Measurements from ENCODE around the gene PLA2G6. TPM values are rescaled to one million over a fixed set of nuclear protein-coding genes. Genes with fewer than 3 reads are reported as not detected.

Gene PLA2G6, protein sequence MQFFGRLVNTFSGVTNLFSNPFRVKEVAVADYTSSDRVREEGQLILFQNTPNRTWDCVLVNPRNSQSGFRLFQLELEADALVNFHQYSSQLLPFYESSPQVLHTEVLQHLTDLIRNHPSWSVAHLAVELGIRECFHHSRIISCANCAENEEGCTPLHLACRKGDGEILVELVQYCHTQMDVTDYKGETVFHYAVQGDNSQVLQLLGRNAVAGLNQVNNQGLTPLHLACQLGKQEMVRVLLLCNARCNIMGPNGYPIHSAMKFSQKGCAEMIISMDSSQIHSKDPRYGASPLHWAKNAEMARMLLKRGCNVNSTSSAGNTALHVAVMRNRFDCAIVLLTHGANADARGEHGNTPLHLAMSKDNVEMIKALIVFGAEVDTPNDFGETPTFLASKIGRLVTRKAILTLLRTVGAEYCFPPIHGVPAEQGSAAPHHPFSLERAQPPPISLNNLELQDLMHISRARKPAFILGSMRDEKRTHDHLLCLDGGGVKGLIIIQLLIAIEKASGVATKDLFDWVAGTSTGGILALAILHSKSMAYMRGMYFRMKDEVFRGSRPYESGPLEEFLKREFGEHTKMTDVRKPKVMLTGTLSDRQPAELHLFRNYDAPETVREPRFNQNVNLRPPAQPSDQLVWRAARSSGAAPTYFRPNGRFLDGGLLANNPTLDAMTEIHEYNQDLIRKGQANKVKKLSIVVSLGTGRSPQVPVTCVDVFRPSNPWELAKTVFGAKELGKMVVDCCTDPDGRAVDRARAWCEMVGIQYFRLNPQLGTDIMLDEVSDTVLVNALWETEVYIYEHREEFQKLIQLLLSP
- total RNA-seq, result 10 to 100 TPM; 31.5 to 32.2 TPM

DNA sequence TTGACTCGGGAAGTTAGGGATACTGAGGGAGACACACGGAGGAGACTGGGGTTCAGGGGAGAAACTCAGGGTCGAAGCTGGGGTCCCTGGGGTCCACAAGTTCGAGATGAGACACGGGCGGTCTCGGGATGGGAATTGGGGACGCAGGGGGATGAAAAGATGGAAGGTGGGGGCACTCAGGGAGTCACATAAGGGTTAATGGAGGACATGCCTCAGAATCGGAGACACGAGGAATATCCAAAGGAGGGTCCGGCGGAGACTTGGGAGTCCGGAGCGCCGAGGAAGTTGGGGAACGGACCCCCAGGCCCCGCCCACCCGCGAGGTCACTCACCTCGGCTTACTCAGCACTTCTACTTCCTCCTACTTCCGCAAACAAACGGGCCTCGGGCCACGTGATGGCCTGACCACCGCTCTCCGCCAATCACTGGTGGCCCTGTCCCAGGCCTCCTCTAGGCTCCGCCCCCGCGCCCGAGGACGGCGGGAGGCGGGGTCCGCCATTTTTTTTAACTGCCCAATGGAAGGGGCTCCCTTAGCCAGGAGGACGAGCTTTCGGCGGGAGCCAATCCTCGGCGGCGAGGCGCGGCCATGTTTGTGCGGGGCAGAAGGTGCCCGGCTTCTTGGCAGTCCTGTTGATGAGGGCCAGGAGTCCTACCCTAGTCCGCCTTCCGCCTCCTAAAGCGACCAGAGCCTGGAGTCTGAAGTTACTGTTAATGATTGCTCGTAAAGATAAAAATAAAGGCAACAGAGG, at the start of gene PLA2G6:
PLA2G6 (minus strand) TSS at position 378 of the 748 bp plus-strand sequence. CDS start 12,404 bp downstream, outside the sequence.
- H3K9me3 Mint-ChIP-seq, result no peaks in the 10 kb centered on the region

DNA sequence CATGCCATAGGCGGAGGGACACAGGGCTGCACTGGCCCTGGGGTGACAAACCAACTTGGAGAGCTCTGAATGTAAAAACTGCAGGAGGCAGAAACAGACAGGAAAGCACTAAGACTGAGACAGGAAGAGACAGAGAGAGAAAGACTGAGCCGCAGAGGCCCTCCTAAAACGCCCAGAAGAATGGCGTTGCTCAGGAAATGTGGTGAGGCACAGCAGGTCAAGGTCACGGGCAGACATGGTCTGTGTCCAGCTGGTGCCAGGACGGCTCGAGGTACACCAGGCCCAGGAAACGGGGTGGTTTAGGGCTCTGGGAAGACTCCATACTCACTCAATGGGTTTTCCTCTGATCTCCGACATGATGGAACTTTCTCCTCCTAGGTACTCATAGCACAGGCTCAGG, 49.3 kb upstream of the PLA2G6 start:
- no peaks in the 10 kb centered on the region for H3K9me3 Mint-ChIP-seq
- H3K4me1 Mint-ChIP-seq, result no peaks in the 10 kb centered on the region
- H3K36me3 Mint-ChIP-seq, result peaks cover 4% of the 10 kb centered on the region
- H3K4me3 Mint-ChIP-seq, result no peak overlapping the region
- DNase-seq, result no peak
- H3K27ac Mint-ChIP-seq, result no peak overlapping the region
- no peaks in the 10 kb centered on the region for H3K27me3 Mint-ChIP-seq

More for the DNA sequence above, at the start of gene PLA2G6:
- DNase-seq, result peak; percentile 100
- peaks cover 39% of the 10 kb centered on the region for H3K4me1 Mint-ChIP-seq
- no peaks in the 10 kb centered on the region for H3K27me3 Mint-ChIP-seq
- peak within 1 kb of the TSS; percentile 94 for H3K27ac Mint-ChIP-seq
- H3K4me3 Mint-ChIP-seq, result peak within 1 kb of the TSS; percentile 93
- peaks cover 3% of the 10 kb centered on the region for H3K36me3 Mint-ChIP-seq

DNA sequence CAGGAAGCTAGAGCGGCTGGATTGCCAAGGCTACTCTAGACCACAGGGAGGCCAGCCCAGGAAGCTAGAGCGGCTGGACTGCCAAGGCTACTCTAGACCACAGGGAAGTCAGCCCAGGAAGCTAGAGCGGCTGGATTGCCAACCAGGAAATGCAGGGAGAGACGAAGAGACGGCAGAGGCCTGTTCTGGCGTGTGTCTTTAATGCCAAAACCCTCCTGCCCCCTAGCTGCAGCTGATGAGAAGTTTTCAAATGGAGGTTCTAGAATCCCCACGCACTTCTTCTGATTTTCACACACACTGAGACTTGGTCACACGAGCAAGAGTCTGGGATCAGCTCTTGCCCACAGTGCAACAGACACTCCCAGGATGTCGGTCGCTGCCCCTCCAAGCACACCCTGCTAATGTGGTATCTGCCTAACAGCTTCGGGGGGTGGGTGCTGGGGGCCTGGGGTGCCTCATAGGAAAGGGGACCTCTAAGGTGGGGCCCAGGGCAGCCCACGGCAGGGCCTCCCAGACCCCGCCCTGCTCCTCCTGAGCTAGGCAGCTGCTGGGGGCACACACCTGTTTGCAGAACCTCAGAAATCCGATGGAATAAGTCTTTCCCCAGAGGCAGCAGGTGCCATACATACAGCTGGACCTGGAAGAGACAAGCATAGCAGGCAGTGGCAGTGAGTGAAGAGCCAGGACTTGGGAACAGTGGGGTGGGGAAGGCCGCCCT, 48.6 kb upstream of the PLA2G6 start:
- peak; percentile 18 for DNase-seq
- no peak overlapping the region for H3K4me3 Mint-ChIP-seq
- H3K4me1 Mint-ChIP-seq, result no peaks in the 10 kb centered on the region
- no peak overlapping the region for H3K27ac Mint-ChIP-seq
- H3K27me3 Mint-ChIP-seq, result no peaks in the 10 kb centered on the region
- no peaks in the 10 kb centered on the region for H3K9me3 Mint-ChIP-seq
- H3K36me3 Mint-ChIP-seq, result peaks cover 4% of the 10 kb centered on the region

DNA sequence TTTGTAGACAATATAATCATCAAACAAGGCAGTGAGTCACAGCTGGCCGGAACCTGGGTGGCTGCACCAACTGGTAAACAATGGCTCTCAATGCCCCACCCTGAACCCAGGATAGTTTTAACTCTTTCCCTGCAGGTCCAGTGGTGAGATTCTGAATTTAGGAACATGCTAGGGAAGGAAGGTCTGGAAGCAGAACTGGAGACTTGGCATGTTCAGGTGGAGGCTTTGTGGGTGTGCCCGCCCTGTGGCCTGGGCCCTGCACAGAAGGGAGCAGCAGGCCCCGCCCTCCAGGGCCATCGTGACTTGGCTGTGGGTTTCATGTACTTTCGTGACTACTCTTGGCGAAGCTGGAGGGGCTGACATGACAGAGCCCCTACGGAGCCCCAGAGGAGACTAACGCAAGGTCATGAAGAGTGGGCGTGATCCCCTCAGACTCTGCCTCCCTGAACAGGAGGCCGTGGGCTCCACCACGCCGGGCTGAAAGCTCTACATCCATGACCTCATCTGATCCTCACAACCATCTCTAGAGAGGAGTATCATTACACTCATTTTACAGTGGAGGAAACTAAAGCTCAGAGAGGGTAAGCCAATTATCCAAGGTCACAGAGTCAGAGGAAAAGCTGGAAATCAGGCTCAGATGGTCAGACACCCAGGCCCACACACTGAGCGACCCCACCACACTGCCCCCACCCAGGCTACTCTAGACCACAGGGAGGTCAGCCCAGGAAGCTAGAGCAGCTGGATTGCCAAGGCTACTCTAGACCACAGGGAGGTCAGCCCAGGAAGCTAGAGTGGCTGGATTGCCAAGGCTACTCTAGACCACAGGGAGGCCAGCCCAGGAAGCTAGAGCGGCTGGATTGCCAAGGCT, 47.5 kb upstream of the PLA2G6 start:
- Mint-ChIP-seq H3K4me1 (no peaks in the 10 kb centered on the region), H3K36me3 (peaks cover 4% of the 10 kb centered on the region), H3K27me3 (no peaks in the 10 kb centered on the region), H3K9me3 (no peaks in the 10 kb centered on the region), H3K4me3 (no peak overlapping the region), H3K27ac (no peak overlapping the region)
- DNase-seq, result no peak

DNA sequence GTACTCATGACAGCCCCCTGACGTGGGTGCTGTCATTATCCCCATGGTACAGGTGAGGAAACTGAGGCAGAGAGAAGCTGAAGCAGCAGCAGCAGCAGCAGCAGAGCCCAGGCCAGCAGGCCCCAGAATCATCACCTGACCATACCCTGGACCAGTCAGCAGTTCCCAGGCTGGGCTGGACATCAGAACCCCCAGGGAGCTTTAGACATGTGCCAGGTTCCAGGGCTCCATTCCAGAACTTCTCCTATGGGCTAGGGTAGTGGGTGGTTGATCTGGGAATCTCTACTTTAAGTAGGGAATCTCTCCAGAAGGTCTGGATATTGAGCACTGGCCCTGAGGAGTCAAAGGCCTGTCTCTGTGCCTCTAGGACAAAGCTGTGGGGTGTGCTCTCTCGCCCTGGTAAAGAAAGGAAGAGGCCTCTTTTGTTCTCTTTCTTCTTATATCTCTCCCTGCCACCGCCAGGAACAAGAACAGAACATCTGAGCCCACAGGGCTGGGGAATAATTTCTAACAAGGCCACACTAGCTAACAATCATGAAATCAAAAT, 46.8 kb upstream of the PLA2G6 start:
- H3K9me3 Mint-ChIP-seq, result no peaks in the 10 kb centered on the region
- H3K27me3 Mint-ChIP-seq, result no peaks in the 10 kb centered on the region
- H3K36me3 Mint-ChIP-seq, result peaks cover 4% of the 10 kb centered on the region
- no peak overlapping the region for H3K27ac Mint-ChIP-seq
- H3K4me3 Mint-ChIP-seq, result no peak overlapping the region
- no peak for DNase-seq
- no peaks in the 10 kb centered on the region for H3K4me1 Mint-ChIP-seq

DNA sequence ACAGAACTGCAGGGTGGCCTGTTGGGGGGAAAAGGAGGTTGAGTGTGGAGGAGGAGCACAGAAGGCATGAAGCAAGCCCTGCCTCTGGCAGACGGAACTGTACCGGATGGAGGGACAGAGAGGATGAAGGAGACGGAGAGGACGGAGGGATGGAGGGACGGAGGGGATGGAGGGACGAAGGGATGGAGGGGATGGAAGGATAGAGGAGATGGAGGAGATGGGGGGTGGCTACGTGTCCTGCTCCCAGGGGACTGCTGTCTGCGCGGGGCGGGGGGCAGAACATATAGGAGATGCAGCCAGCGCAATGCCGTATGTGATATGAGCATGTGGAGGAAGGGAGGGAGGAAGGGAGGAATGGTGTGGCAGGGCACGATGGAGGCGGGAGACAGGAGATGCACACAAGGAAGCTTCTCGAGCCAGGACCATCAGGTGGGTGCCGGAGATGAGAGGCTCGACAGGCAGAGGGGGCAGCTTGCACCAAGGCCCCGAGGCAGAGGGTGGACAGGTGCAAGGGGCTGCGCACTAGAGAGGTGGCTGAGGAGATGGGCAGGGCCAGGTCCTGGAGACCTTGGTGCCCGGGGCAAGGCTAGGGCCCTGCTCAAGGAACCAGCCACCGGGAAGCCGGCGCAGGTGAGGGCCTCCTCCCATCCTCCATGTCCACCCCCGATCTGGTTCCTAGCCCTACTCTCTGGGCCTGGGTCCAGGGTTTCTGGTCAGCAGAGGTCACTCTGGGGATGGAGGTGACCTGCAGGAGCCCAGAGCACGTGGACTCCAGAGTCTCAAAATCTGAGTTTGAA, 45.4 kb upstream of the PLA2G6 start:
- Mint-ChIP-seq H3K4me1 (no peaks in the 10 kb centered on the region), H3K4me3 (no peak overlapping the region), H3K27me3 (no peaks in the 10 kb centered on the region), H3K27ac (no peak overlapping the region), H3K9me3 (no peaks in the 10 kb centered on the region), H3K36me3 (peaks cover 4% of the 10 kb centered on the region)
- DNase-seq, result no peak

DNA sequence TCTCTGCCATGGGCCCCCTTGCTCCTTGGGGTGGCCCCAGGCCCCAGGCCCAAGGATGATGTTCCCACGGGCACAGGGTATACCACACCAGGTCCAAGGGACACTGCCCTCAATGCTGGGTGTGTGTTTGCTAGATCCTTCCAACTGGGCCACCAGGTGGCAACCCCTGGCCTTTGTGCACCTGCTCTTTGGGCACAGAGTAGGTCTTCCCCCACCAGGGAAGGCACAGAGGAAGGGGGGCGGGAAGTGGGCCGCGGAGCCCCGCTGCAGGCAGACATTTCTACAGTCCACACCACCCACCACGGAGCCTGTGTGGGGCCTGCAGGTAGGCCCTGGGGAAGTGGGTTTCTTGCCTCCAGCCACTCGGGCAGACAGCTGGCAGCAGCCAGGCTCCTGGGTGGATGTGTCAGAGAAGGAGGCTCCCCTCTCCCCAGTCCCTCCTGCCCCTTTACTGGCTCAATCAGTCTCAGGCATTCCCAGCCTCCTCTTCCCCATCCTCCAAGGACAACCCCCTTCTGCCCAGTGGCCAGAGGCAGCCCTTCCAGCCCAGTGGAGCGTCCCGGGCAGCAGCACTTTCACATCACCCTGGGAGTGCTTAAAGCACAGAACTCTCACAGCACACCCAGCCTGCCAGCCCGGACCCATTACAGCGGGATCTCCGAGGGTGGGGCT, 41.8 kb upstream of the PLA2G6 start:
- H3K27ac Mint-ChIP-seq, result no peak overlapping the region

DNA sequence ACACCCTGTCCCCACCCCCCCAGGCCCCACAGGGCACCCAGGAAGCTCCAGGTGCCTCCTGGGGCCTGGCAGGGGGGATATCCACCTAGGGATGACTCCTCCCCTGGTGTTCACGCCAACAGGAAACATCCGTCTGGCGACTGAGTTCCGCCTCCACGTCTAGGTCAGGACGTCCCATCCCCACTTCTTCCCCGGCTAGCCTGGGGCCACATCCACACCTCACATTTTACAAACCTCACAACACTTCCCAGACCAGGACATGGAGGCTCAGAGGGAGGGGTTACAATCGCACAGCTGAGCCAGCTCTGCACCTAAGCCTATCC, 41.1 kb upstream of the PLA2G6 start:
- Mint-ChIP-seq H3K4me1 (peaks cover 16% of the 10 kb centered on the region), H3K9me3 (no peaks in the 10 kb centered on the region), H3K27me3 (no peaks in the 10 kb centered on the region), H3K4me3 (no peak overlapping the region), H3K27ac (no peak overlapping the region), H3K36me3 (no peaks in the 10 kb centered on the region)
- DNase-seq, result no peak

More for the DNA sequence above, 41.8 kb upstream of the PLA2G6 start:
- no peaks in the 10 kb centered on the region for H3K36me3 Mint-ChIP-seq
- H3K27me3 Mint-ChIP-seq, result no peaks in the 10 kb centered on the region
- no peak for DNase-seq
- no peak overlapping the region for H3K4me3 Mint-ChIP-seq
- peaks cover 9% of the 10 kb centered on the region for H3K4me1 Mint-ChIP-seq
- H3K9me3 Mint-ChIP-seq, result no peaks in the 10 kb centered on the region

DNA sequence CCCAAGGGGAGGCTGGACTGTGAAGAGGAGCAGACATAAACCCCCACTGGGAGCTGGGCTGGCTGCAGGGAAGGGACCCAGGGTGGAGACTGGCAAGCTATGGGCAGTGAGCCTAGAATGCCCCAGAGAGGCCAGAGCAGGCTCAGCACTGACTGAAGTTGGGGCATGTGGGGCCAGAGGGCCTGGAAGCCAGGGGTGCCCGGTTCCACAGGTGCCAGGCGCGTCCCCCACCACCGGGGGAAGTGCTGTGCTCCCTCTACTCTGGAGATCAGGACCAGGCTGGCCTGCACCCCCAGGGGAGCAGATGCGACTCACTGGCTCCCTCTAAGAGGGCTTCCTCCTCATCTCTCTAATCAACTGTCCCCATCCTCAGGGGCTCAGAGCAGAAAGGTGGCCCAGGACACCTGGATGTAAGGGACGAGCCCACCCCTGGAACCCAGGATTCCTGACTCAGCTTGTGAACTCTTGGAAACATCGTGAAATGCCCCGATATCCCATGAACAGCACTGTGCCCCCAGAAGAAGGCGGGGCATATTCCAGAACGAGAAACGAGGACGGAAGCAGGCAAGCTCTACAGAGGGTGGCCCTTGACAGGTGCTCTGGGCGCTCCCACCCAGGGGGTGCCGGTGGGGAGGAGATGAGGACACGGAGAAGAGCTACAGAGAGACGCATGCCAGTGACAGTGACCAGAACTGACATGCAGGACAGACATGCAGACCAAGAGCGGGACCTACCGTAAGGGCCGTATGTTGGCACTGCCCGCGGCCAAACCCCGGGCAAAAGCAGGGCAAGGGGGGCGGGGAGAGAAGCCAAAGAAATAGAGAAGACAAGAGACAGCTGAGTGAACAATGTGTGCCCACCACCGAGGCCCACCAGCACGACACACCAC, 40.5 kb upstream of the PLA2G6 start:
- H3K27ac Mint-ChIP-seq, result no peak overlapping the region
- no peaks in the 10 kb centered on the region for H3K27me3 Mint-ChIP-seq
- no peaks in the 10 kb centered on the region for H3K9me3 Mint-ChIP-seq
- no peaks in the 10 kb centered on the region for H3K36me3 Mint-ChIP-seq
- H3K4me3 Mint-ChIP-seq, result no peak overlapping the region
- no peak for DNase-seq
- H3K4me1 Mint-ChIP-seq, result peaks cover 16% of the 10 kb centered on the region

DNA sequence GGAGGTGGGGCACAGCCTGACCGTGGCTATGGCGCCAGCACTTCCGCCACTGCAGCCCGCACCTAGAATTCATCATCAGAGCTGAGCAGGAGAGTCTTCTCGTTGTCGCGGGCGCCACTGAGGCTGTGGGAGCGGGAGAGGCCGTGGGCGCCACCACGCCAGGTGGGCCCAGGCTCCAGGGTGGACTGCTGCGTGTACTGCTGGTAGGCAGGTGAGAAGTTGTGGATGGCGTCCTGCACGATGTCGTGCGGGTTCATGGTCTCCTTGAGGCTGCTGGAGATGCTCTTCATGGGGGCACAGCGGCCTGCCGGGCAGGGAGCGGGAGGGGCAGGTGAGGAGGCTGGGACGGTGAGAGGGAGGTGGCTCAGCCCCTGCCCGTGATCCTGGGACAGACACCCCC, 39.8 kb upstream of the PLA2G6 start:
- DNase-seq, result no peak
- no peaks in the 10 kb centered on the region for H3K27me3 Mint-ChIP-seq
- peak overlapping the region; percentile 60 for H3K27ac Mint-ChIP-seq
- no peak overlapping the region for H3K4me3 Mint-ChIP-seq
- peaks cover 3% of the 10 kb centered on the region for H3K36me3 Mint-ChIP-seq
- H3K9me3 Mint-ChIP-seq, result no peaks in the 10 kb centered on the region
- H3K4me1 Mint-ChIP-seq, result peaks cover 16% of the 10 kb centered on the region

DNA sequence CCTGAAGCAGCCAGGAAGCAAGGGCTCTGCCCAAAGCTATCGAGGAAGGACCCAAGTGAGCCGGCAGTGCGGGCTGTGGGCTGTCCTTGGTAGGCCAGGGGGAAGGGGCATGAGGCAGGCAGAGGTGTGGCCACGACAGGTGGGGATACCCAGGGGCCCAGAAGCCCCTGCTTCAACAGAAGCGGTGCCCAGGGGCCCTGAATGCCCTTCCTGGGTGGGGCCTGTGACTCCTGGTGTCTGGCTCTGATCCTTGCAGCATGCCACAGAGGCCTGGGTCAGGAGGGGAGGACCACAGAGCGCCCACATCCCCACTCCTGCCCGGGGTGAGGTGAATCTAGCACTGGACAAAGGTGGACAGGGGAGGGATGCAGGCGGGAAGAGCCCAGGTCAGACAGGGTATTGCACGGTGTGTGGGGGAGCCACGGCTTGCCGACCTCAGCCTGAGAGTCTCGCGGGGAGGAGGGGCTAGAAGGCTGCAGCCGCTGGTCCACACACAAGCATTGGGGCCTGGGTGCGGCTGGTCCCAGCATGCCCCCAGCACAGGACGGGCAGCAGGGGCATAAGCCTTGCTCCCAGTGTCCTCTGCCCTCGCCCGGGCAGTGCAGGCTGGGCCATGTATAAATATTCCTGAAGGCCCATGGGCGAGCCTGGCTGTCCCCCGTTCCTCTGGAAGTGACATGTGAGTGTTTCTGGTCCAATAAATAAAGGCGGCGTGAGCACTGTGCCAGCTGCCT, 39.2 kb upstream of the PLA2G6 start:
- Mint-ChIP-seq H3K4me1 (peaks cover 16% of the 10 kb centered on the region), H3K4me3 (no peak overlapping the region), H3K27me3 (no peaks in the 10 kb centered on the region), H3K9me3 (no peaks in the 10 kb centered on the region), H3K36me3 (peaks cover 5% of the 10 kb centered on the region), H3K27ac (peak overlapping the region; percentile 60)
- no peak for DNase-seq

Measured in activated naive CD8-positive, alpha-beta T cell treated with anti-CD3 and anti-CD28 coated beads for 36 hours (primary cell).